Mammary epithelial cell (primary cell): Measurements from ENCODE around the gene ABO.

ENCODE experiments used
- EZH2 ChIP-seq: IDR thresholded peaks from 2 replicates; pipeline ENCODE4 v1.6.1; 2012; ENCODE audit warnings: low read length, inconsistent platforms, borderline replicate concordance
- TF ChIP-seq, protein P1 (sequence below), 2 donors: IDR thresholded peaks in 1 of 2; conservative IDR thresholded peaks in 1 of 2; 2 replicates each; pipeline ENCODE4 v1.5.1; 2011 to 2012; ENCODE audit warnings: inconsistent platforms in 2 of 2, low read length in 2 of 2, mild to moderate bottlenecking in 2 of 2, control low read depth in 1 of 2, low read depth in 1 of 2; ENCODE audit not compliant: insufficient read depth in 1 of 2; ENCODE audit errors: extremely low read depth in 1 of 2

DNA sequence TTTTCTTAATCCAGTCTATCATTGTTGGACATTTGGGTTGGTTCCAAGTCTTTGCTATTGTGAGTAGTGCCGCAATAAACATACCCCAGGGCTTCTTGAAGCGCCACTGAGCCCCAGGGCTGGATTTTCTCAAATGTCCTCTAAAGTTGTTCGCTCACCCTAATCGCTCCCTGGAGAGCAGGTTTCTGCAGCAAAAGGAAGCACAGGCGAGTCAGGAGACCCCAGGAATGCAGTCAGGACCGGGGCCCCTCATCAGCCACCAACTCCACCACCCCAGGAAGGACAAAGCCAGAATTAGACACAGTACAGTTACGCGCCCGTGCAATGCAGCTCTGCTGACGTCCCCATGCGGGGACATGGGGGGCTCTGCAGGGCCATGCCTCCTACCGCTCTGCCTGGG lies 50.2 kb downstream of the ABO start:
- TF ChIP-seq, protein P1, sequence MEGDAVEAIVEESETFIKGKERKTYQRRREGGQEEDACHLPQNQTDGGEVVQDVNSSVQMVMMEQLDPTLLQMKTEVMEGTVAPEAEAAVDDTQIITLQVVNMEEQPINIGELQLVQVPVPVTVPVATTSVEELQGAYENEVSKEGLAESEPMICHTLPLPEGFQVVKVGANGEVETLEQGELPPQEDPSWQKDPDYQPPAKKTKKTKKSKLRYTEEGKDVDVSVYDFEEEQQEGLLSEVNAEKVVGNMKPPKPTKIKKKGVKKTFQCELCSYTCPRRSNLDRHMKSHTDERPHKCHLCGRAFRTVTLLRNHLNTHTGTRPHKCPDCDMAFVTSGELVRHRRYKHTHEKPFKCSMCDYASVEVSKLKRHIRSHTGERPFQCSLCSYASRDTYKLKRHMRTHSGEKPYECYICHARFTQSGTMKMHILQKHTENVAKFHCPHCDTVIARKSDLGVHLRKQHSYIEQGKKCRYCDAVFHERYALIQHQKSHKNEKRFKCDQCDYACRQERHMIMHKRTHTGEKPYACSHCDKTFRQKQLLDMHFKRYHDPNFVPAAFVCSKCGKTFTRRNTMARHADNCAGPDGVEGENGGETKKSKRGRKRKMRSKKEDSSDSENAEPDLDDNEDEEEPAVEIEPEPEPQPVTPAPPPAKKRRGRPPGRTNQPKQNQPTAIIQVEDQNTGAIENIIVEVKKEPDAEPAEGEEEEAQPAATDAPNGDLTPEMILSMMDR (conservative IDR thresholded peaks at IDR 0.05 in 1 of 2, IDR thresholded peaks at IDR 0.05 in 1 of 2; ENCODE audit: extremely low read depth in 1 of 2, insufficient read depth in 1 of 2, low read depth in 1 of 2, low read length in 2 of 2) = no peak
- TF ChIP-seq EZH2 = no peak
